HuH-7 (cell line): Measurements from ENCODE around the gene DLG4.
A peak's percentile ranks its signal among the peaks of the same experiment; 100 is the strongest.

Experiments
- DNase-seq: peaks from one replicate; pipeline ENCODE4 v3.0.0; 2011; ENCODE audit warnings: low spot score

The DLG4 gene

DNA sequence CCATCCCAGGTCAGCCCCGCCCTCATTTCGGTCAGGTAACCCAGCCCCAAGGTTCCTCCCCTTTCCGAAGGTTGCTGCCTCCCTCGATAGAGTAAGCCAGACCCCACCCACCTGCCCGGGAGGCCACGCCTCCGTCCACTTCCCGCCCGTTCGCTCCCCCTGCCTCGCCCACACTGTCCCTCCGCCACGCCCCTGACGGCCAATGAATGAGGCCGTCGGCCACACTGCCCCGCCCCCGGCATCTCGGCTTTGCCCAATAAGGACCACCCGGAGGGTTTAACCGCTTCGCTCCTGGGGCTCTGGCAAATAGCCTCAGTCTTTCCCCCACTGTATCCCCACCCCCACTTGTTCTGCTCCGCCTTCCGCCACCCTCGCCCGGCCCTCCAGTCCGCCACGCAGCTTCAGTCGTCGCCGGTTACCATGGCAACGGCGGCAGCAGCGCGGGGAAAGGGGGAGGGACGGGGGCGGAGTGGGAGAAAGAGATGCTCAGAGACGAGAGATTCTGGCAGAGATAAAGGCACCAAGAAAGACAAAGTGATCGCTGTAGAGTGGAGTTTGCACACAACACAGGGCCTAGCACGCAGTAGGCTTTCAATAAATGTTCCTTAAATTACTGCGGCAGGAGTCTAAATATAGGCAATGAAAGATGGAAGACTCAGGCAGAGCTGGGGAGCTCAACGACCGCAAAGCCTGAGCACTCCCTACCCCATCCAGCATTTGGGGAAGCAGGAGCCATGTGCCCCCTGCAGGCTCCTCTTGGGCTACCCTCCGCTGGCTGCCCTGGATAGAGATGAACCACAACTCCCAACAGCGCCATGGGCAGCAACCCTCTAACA, 5.1 kb downstream of the DLG4 start:
- DNase-seq: peak; percentile 94

- peak; percentile 74 for DNase-seq
These were observed 5.7 kb downstream of the DLG4 start for GRCh38 chr17:7213895-7214299.

DNA sequence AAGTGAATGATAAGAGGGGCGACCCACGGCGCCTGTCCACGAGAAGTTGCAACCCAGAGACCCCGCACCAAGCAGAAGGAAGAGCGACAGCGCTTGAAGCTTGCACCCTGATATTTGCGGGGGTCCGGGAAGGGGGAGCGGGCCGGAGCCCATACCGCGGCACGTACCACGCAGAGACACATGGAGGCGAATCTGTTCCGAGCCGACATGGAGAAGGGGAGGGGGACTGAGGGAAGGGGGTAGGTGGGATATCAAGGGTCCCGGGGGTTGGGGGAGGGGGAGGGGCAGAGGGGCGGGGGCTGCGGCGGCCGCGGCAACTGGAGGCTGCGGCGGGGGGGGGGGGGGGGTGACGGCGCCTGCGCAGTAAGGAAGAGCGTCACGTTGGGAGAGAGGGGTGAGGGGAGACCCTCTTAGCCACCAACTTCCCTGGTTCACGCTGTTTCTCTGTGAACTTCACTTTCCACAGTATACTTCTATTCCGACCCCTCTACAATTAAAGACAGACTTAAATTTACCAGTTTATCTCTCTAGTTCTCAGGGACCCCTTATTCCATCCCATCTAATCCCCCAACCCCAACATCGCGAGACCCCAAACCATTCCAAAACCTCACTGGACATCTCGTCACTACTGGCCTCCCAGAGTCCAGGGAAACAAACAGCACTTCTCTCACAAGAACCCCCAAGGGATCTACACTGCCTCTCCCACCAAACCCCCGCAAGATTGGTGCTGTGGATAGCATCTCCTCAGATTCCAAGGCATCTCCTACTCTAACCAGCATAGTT, 8.0 kb downstream of the DLG4 start:
- DNase-seq: no peak

- no peak for DNase-seq
These were observed 10.7 kb downstream of the DLG4 start for GRCh38 chr17:7208754-7209460.

- DNase-seq: no peak
These were observed 11.5 kb downstream of the DLG4 start for GRCh38 chr17:7208027-7208571.

- no peak for DNase-seq
These were observed 12.3 kb downstream of the DLG4 start for GRCh38 chr17:7207120-7208001.

DNA sequence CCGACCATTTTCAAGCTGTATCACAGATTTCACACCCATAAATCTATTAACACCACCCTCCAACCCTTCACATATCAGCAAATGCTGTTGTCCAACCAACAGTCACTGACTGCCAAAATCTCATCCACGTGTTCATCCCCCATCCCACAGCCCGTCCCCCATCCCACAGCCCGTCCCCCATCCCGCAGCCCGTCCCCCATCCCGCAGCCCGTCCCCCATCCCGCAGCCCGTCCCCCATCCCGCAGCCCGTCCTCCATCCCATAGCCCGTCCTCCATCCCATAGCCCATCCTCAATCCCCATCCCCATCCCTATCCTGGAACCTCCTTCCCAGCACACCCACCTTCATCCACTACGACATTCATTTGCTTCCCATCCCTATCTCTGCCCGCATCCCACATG, 14.1 kb downstream of the DLG4 start:
- no peak for DNase-seq

GRCh38 chr17:7204828-7205461, 14.7 kb downstream of the DLG4 start:
- peak; percentile 42 for DNase-seq

- no peak for DNase-seq
These were observed 15.3 kb downstream of the DLG4 start for GRCh38 chr17:7204336-7204735.

DNA sequence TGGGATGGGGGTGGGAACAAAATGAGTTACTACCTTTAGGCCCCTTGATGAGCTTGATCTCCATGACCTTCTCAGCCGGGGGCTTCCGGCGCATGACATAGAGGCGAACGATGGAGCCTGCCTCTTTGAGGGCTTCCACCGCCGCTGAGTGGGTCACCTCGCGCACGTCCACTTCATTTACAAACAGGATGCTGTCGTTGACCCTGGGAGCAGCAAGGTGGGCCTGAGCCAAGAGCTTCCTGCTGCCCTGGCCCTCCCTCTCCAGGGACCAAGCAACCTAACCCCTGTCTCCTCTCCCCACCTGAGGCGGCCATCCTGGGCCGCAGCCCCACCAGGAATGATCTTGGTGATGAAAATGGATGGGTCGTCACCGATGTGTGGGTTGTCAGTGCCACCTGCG, 16.2 kb downstream of the DLG4 start:
- no peak for DNase-seq

- no peak for DNase-seq
These were observed 22.8 kb downstream of the DLG4 start for GRCh38 chr17:7196651-7197401.

- DNase-seq: no peak
These were observed 23.7 kb downstream of the DLG4 start for GRCh38 chr17:7195971-7196370.

GRCh38 chr17:7192271-7192937, 27.2 kb downstream of the DLG4 start:
- no peak for DNase-seq

- DNase-seq: peak; percentile 65
These were observed 27.9 kb downstream of the DLG4 start for GRCh38 chr17:7191571-7192270.

DNA sequence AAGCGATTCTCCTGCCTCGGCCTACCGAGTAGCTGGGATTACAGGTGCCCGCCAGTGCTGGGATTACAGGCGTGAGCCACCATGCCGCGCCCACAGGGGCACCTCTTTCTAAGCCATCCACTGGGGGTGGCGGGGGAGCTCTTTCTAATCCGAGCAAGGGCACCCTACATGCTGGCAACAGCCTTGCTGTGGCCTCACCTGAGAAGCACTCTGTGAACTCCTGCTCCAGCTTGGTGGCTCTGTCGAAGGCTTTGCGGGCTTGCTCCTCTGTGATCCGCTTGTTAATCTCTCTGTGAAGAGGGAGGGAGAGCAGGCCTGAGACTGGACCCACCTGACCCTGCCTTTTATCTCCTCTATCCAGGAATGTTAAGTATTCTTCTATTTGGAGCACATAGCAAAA, 28.6 kb downstream of the DLG4 start:
- no peak for DNase-seq

DNA sequence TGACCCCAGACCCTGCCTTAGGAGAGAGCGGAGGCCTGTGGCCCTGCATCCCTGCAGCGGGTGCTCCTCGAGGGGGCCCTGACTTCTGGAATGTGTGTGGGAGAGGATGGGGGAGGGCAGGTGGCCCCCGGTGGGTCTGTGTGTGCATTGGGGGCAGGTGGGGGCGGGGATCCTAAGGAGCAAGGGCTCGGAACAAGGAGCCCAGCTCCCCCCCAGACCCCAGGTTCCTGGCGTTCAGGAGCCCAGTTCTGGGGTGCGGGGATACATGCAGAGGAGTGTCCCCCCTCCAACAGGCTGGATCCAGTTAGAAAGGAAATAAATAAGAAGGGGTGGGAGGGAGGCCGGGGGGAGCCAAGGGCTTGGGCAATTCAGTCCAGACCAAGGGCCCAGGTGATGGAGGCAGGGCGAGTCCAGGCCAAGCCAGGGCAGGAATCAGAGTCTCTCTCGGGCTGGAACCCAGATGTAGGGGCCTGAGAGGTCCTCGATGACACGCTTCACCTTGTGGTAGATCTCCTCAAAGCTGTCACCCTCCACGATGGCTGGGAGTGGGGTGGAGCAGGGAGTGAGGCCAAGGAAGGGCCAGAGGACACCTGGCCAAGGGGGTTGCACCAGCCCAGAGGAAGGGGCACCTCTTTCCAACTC, 29.2 kb downstream of the DLG4 start:
- no peak for DNase-seq

GRCh38 chr17:7186241-7186640, 33.4 kb downstream of the DLG4 start:
- DNase-seq: peak; percentile 56

GRCh38 chr17:7184647-7185046, 35.0 kb downstream of the DLG4 start:
- DNase-seq: no peak
